Mesenchymal stem cell (in vitro differentiated cells and primary cell): ENCODE results near the gene PRRT2.
A peak's percentile ranks its signal among the peaks of the same experiment; 100 is the strongest.

ENCODE experiments used
- DNase-seq: peaks from one replicate; pipeline ENCODE4 v3.0.0-alpha.2; 2013
- H2AFZ ChIP-seq: one replicate; pipeline ENCODE4 v1.6.1; 2013; ENCODE audit warnings: low read depth, mild to moderate bottlenecking, control low read depth, inconsistent platforms, low read length, moderate library complexity
- H2AK5ac ChIP-seq: 2 replicates; pipeline ENCODE4 v1.6.1; 2013; ENCODE audit warnings: low read length, moderate library complexity, mild to moderate bottlenecking, inconsistent platforms; ENCODE audit not compliant: severe bottlenecking
- H2BK120ac ChIP-seq: one replicate; pipeline ENCODE4 v1.6.1; 2013; ENCODE audit warnings: low read depth, mild to moderate bottlenecking, inconsistent platforms, low read length, moderate library complexity
- H2BK12ac ChIP-seq, 2 experiments: one replicate each; pipeline ENCODE4 v1.6.1; 2013; ENCODE audit warnings: inconsistent platforms in 2 of 2, low read length in 2 of 2, mild to moderate bottlenecking in 2 of 2, moderate library complexity in 2 of 2, control low read depth in 1 of 2
- H2BK15ac ChIP-seq: one replicate; pipeline ENCODE4 v1.6.1; 2013; ENCODE audit warnings: mild to moderate bottlenecking, low read depth, inconsistent platforms; ENCODE audit not compliant: poor library complexity, severe bottlenecking
- H2BK5ac ChIP-seq: 2 replicates; pipeline ENCODE4 v1.6.1; 2013; ENCODE audit warnings: low read depth, mild to moderate bottlenecking, low read length, control low read depth, inconsistent platforms; ENCODE audit not compliant: poor library complexity, severe bottlenecking
- H3K14ac ChIP-seq, 2 experiments: one replicate each; pipeline ENCODE4 v1.6.1; 2013; ENCODE audit warnings: inconsistent platforms in 2 of 2, low read length in 2 of 2, control low read depth in 1 of 2, mild to moderate bottlenecking in 1 of 2, moderate library complexity in 1 of 2
- H3K18ac ChIP-seq, 2 experiments: one replicate each; pipeline ENCODE4 v1.6.1; 2013; ENCODE audit warnings: inconsistent platforms in 2 of 2, low read length in 2 of 2, control low read depth in 1 of 2, low read depth in 1 of 2, mild to moderate bottlenecking in 1 of 2
- H3K23ac ChIP-seq, 2 experiments: one replicate each; pipeline ENCODE4 v1.6.1; 2013; ENCODE audit warnings: inconsistent platforms in 2 of 2, low read length in 2 of 2, mild to moderate bottlenecking in 2 of 2, moderate library complexity in 2 of 2, control low read depth in 1 of 2
- H3K27ac ChIP-seq: 2 replicates; pipeline ENCODE4 v1.5.1; 2013; ENCODE audit warnings: mild to moderate bottlenecking, moderate library complexity, low read length, control low read depth, inconsistent platforms; ENCODE audit not compliant: poor library complexity, severe bottlenecking
- H3K27me3 ChIP-seq, 2 experiments: 2 replicates each; pipeline versions ENCODE4 v1.6.1 to v1.7.0; 2013; ENCODE audit warnings: low read length in 2 of 2, mild to moderate bottlenecking in 2 of 2, moderate library complexity in 2 of 2, control low read depth in 1 of 2, inconsistent platforms in 1 of 2; ENCODE audit not compliant: control insufficient read depth in 1 of 2, insufficient read depth in 1 of 2
- H3K36me3 ChIP-seq, 2 experiments: 2 replicates each; pipeline versions ENCODE4 v1.6.1 to v1.7.0; 2013; ENCODE audit warnings: low read length in 2 of 2, control low read depth in 1 of 2, inconsistent platforms in 1 of 2, low read depth in 1 of 2, mild to moderate bottlenecking in 1 of 2; ENCODE audit not compliant: insufficient read depth in 2 of 2, control insufficient read depth in 1 of 2
- H3K4ac ChIP-seq, 2 experiments: one replicate each; pipeline ENCODE4 v1.6.1; 2013; ENCODE audit warnings: inconsistent platforms in 2 of 2, low read length in 2 of 2, mild to moderate bottlenecking in 2 of 2, moderate library complexity in 2 of 2, control low read depth in 1 of 2, low read depth in 1 of 2
- H3K4me1 ChIP-seq: 2 replicates; pipeline ENCODE4 v1.6.1; 2013; ENCODE audit warnings: low read depth, low read length, control low read depth; ENCODE audit not compliant: control insufficient read depth, insufficient read depth
- H3K4me2 ChIP-seq: 2 replicates; pipeline ENCODE4 v1.6.1; 2013; ENCODE audit warnings: low read length, mild to moderate bottlenecking, inconsistent platforms; ENCODE audit not compliant: poor library complexity, severe bottlenecking
- H3K4me3 ChIP-seq, 2 experiments: 2 replicates each; pipeline versions ENCODE4 v1.5.1 to v1.7.0; 2013; ENCODE audit warnings: low read length in 2 of 2, mild to moderate bottlenecking in 2 of 2, control low read depth in 1 of 2, low read depth in 1 of 2; ENCODE audit not compliant: insufficient read depth in 1 of 2
- H3K79me1 ChIP-seq: replicated peaks from 2 replicates; pipeline ENCODE4 v1.6.1; 2013; ENCODE audit warnings: mild to moderate bottlenecking, control low read depth, low read length, inconsistent platforms; ENCODE audit not compliant: poor library complexity, severe bottlenecking
- H3K9ac ChIP-seq: 2 replicates; pipeline ENCODE4 v1.7.0; 2013; ENCODE audit warnings: mild to moderate bottlenecking, low read length, moderate library complexity
- H3K9me3 ChIP-seq: 2 replicates; pipeline ENCODE4 v1.7.0; 2013; ENCODE audit warnings: mild to moderate bottlenecking, low read length; ENCODE audit not compliant: control insufficient read depth
- H4K8ac ChIP-seq: one replicate; pipeline ENCODE4 v1.6.1; 2013; ENCODE audit warnings: inconsistent platforms, mild to moderate bottlenecking, low read length, moderate library complexity
- H4K91ac ChIP-seq: one replicate; pipeline ENCODE4 v1.6.1; 2013; ENCODE audit warnings: mild to moderate bottlenecking, low read length, inconsistent platforms
- WGBS: methylation state at CpG from one replicate; pipeline ENCODE4 v1.1.7; 2013; ENCODE audit warnings: mixed read lengths; 5-methylcytosine and 5-hydroxymethylcytosine counted together

PRRT2 gene

GRCh38 chr16:29774730-29775129 lies 37.3 kb upstream of the PRRT2 start:
- H3K36me3 ChIP-seq, result no peaks in the 10 kb centered on the region
- H4K8ac ChIP-seq, result no peak overlapping the region
- H2AFZ ChIP-seq, result peak overlapping the region; percentile 36
- H3K27ac ChIP-seq, result no peak overlapping the region
- no peak overlapping the region for H4K91ac ChIP-seq
- H3K4me1 ChIP-seq, result no peaks in the 10 kb centered on the region
- H2BK15ac ChIP-seq, result no peak overlapping the region
- no peak overlapping the region for H2BK5ac ChIP-seq
- 88% methylated on average over 5 of the region's 5 CpGs for WGBS
- H3K4me3 ChIP-seq, result no peak overlapping the region
- peaks cover 13 to 20% of the 10 kb centered on the region in 2 experiments for H3K27me3 ChIP-seq
- no peak overlapping the region for H3K9ac ChIP-seq
- no peak overlapping the region for H2AK5ac ChIP-seq
- H3K9me3 ChIP-seq, result no peaks in the 10 kb centered on the region
- no peak overlapping the region for H3K18ac ChIP-seq
- H2BK12ac ChIP-seq, result no peak overlapping the region
- H3K4me2 ChIP-seq, result no peak overlapping the region
- H2BK120ac ChIP-seq, result no peak overlapping the region
- no peaks in the 10 kb centered on the region for H3K79me1 ChIP-seq
- no peak overlapping the region for H3K4ac ChIP-seq
- no peak for DNase-seq
- no peak overlapping the region for H3K14ac ChIP-seq
- no peak overlapping the region for H3K23ac ChIP-seq

GRCh38 chr16:29775742-29776408 lies 36.1 kb upstream of the PRRT2 start:
- Histone ChIP-seq H2BK12ac (no peak overlapping the region), H2BK5ac (no peak overlapping the region), H3K4ac (no peak overlapping the region), H3K9me3 (no peaks in the 10 kb centered on the region), H3K27ac (no peak overlapping the region), H2AK5ac (no peak overlapping the region), H2BK15ac (no peak overlapping the region), H3K18ac (no peak overlapping the region), H3K4me2 (no peak overlapping the region), H2AFZ (no peak overlapping the region), H4K91ac (no peak overlapping the region), H3K36me3 (no peaks in the 10 kb centered on the region), H3K79me1 (no peaks in the 10 kb centered on the region), H3K14ac (no peak overlapping the region), H2BK120ac (no peak overlapping the region), H3K4me3 (no peak overlapping the region), H3K27me3 (peaks cover 24 to 31% of the 10 kb centered on the region in 2 experiments), H3K4me1 (no peaks in the 10 kb centered on the region), H3K23ac (no peak overlapping the region), H3K9ac (no peak overlapping the region), H4K8ac (no peak overlapping the region)
- WGBS, result 88% methylated on average over 2 of the region's 4 CpGs
- peak; percentile 32 for DNase-seq

GRCh38 chr16:29777576-29778350 lies 34.2 kb upstream of the PRRT2 start, which contains the start of gene ZG16:
Gene ZG16, plus strand, starts transcription at chr16:29778256. Its CDS starts 1,011 bp downstream, at chr16:29779267.
- no peak within 1 kb of the TSS for H3K23ac ChIP-seq
- no peak within 1 kb of the TSS for H2AK5ac ChIP-seq
- no peak within 1 kb of the TSS for H4K91ac ChIP-seq
- H3K4me2 ChIP-seq, result no peak within 1 kb of the TSS
- no peaks in the 10 kb centered on the region for H3K36me3 ChIP-seq
- no peak for DNase-seq
- H3K14ac ChIP-seq, result no peak within 1 kb of the TSS
- H2BK120ac ChIP-seq, result no peak within 1 kb of the TSS
- H3K4ac ChIP-seq, result no peak within 1 kb of the TSS
- H3K27ac ChIP-seq, result no peak within 1 kb of the TSS
- peak within 1 kb of the TSS; percentile 3 for H2BK15ac ChIP-seq
- H2AFZ ChIP-seq, result no peak within 1 kb of the TSS
- no peaks in the 10 kb centered on the region for H3K9me3 ChIP-seq
- H3K79me1 ChIP-seq, result no peaks in the 10 kb centered on the region
- no peak within 1 kb of the TSS for H2BK12ac ChIP-seq
- H2BK5ac ChIP-seq, result no peak within 1 kb of the TSS
- no peak within 1 kb of the TSS for H3K9ac ChIP-seq
- H3K4me3 ChIP-seq, result no peak within 1 kb of the TSS
- peaks cover 37 to 43% of the 10 kb centered on the region in 2 experiments for H3K27me3 ChIP-seq
- no peak within 1 kb of the TSS for H4K8ac ChIP-seq
- 73% methylated on average over 7 of the region's 10 CpGs for WGBS
- no peak within 1 kb of the TSS for H3K18ac ChIP-seq
- H3K4me1 ChIP-seq, result no peaks in the 10 kb centered on the region

GRCh38 chr16:29779474-29779873 lies 32.5 kb upstream of the PRRT2 start:
- H3K9ac ChIP-seq, result no peak overlapping the region
- no peak overlapping the region for H2AK5ac ChIP-seq
- H2AFZ ChIP-seq, result no peak overlapping the region
- H3K27me3 ChIP-seq, result peaks cover 37 to 43% of the 10 kb centered on the region in 2 experiments
- WGBS, result 71% methylated on average over 9 of the region's 10 CpGs
- H3K27ac ChIP-seq, result no peak overlapping the region
- H3K4ac ChIP-seq, result no peak overlapping the region
- H3K4me3 ChIP-seq, result no peak overlapping the region
- DNase-seq, result no peak
- no peak overlapping the region for H2BK5ac ChIP-seq
- no peak overlapping the region for H4K8ac ChIP-seq
- no peaks in the 10 kb centered on the region for H3K36me3 ChIP-seq
- H3K18ac ChIP-seq, result no peak overlapping the region
- no peak overlapping the region for H3K23ac ChIP-seq
- H3K79me1 ChIP-seq, result no peaks in the 10 kb centered on the region
- no peaks in the 10 kb centered on the region for H3K9me3 ChIP-seq
- no peak overlapping the region for H2BK120ac ChIP-seq
- no peak overlapping the region for H4K91ac ChIP-seq
- no peak overlapping the region for H2BK12ac ChIP-seq
- H3K4me1 ChIP-seq, result no peaks in the 10 kb centered on the region
- no peak overlapping the region for H2BK15ac ChIP-seq
- H3K4me2 ChIP-seq, result no peak overlapping the region
- H3K14ac ChIP-seq, result no peak overlapping the region
